Stimulated activated CD4-positive, alpha-beta T cell treated with anti-CD3 and anti-CD28 coated beads, Interleukin-12 subunit alpha, Interleukin-12 subunit beta, amount 100 ng/mL, for 4 hours (primary cell): ENCODE results near the gene TICAM1.
"Not testable (repeated sequence)": the region's sequence is repeated elsewhere in the genome, so short reads cannot be mapped to it uniquely, and the experiment has no call there.

Experiments used
- DNase-seq: peaks from one replicate; pipeline ENCODE4 v3.0.0-alpha.2; 2020

Gene TICAM1

DNA sequence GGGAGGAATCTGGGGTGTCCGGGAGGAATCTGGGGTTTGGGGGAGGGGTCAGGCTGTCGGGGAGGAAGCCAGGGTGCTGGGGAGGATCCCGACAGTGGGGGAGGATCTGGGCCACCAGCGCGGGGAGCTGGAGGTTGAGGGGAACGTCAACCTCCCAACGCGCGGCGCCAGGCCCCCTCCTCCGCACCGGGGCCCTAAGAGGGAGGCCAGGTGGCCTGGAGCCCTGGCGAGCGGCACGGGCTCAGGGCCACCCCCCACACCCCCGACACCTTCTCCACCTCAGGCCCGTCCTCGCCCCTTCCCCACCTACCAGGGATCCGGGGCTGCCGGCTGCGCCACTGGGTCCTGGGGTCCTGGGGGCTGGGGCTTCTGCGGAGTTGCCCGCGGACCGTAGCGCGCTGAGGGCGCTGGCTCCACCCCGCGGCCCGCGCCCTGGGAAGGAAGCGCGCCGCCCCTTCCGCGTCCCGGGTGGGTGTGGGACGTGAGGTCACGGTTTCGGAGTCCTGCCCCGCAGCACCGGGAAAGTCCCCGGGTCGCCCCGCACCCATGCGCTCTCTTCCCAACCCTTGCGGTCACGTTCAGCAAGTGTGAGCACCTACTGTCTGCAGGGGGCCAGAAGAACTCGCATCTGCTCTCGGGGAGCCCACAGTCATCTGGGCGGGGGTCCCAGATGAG, at the start of gene TICAM1:
Gene TICAM1, minus strand, starts transcription at position 409 of the 675 bp plus-strand sequence. CDS start 13,335 bp downstream, outside the sequence.
- DNase-seq, result peak; percentile 83

DNA sequence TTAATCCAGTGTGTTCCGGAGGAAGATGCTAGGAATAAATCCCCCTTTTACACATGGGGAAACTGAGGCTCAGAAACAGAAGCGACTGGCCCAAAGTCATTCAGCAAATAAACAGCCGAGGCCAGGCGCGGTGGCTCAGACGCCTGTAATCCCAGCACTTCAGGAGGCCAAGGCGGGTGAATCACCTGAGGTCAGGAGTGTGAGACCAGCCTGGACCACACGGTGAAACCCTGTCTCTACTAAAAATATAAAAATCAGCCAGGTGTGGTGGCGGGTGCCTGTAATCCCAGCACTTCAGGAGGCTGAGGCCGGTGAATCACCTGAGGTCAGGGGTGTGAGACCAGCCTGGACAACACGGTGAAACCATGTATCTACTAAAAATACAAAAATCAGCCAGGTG, 47.5 kb upstream of the TICAM1 start:
- no peak for DNase-seq

DNA sequence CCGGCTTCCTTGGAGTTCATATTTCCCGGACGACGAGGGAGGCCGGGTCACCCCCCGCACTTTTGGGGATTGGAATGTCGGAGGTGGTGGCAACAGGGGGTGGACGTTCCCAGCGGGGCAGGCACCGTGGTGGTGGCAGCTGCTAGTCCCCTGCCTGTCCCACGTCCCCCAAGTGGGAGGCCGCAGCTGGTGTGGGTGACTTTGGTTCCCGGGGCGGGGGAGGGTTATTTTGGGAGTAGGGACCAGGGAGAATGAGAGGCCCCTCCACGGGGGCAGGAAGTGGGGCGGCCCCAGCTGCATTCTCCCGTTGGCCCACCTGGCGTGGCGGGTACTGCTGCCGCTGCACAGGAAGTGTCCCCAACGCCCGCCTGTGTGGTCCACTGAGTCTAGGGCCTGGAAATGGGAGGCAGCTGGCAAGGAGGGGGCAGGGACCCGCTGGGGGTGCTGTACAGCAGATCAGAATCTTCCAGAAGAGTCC, 47.0 kb upstream of the TICAM1 start:
- no peak for DNase-seq

DNA sequence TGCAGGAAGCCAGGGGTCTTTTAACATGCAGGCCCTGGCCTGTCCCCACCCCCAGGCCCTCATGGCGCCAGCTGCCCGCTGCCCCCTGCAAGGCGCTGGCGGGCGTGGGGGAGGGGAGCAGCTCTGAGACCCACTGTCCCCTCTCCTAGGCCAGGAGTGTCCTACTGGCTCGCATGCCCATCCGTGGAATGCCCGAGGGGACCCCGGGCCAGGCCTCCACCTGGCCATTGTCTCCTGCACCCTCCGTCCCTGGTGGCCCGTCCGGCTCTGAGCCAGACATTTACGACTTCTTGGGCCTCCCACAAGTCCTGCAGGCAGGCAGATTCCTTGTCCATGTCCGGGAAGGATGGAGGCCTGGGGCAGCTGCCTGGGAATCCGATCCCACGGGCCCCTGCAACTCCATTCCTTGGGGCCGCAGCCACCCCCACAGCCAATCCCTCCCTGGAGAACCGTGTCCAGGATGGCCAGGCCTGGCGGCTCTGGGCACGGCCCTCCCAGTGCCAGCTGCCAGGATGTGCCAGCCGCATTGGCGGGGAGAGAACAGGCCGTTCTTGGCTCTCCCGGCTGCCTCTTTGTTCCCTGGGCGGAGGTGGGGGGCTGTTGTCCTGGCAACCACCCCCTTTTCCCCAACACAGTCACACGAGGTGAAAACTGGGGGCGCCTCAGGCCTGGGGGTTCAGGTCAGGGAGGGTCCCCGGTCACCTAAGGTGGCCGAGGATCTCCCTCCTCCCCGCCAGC, 46.4 kb upstream of the TICAM1 start:
- no peak for DNase-seq

DNA sequence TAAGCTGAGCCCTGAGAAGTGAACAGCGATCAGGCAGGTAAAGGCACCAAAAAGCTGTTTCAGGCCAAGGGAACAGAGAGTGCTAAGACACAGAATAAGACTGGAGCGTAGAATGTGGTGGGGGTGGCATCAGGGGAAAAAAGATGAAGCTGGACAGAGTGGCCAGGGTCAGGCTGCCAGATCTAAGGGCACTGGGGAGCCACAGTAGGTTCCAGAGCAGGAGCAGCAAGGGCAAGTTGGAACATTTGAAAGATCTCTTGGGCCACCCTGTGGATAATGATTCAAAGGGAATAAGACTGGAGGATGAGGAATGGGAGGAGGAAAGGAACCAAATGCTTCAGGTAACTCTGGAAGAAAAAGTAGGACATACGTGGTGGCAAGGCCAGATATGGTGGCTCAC, 42.4 kb upstream of the TICAM1 start:
- DNase-seq, result no peak

DNA sequence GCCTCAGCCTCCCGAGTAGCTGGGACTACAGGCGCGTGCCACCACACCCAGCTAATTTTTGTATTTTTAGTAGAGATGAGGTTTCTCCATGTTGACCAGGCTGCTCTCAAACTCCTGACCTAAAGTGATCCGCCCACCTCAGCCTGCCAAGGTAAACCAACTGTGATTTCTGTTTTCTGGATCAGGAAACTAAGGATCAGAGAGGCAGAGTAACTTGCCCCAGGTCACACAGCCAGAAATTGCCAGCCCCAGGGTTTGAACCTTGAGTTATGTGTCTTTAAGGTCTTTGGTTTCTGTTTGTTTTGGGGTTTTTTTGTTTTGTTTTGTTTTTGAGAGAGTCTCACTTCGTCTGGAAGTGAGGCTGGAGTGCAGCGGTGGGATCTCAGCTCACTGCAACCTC, 40.2 kb upstream of the TICAM1 start:
- DNase-seq, result no peak

DNA sequence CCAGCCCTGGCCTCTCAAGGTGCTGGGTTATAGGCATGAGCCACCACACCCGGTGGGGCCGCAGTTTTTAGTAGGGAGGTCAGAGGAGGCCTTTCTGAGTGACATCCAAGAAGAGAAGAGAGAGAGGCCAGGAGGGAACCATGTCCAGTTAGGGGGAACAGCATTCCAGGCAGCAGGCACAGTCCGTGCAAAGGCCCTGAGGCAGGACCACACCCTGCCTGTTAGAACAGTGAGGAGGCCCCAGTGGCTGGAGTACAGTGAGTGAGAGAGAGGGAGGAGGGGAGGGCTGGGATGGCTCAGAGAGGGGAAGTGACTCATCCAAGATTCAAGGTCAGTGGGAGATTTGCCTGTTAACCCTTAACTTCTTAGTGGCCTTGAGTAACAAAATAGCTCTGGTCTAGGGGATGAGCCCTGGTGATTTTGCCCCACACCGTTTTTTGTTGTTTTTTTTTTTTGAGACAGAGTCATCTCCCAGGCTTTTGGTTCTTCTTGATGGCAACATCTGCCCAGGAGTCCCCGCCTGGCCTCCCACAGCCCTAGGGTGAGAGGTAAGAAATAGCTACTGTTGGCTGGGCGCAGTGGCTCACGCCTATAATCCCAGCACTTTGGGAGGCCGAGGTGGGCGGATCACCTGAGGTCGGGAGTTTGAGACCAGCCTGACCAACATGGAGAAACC, 38.7 kb upstream of the TICAM1 start:
- peak; percentile 10 for DNase-seq

DNA sequence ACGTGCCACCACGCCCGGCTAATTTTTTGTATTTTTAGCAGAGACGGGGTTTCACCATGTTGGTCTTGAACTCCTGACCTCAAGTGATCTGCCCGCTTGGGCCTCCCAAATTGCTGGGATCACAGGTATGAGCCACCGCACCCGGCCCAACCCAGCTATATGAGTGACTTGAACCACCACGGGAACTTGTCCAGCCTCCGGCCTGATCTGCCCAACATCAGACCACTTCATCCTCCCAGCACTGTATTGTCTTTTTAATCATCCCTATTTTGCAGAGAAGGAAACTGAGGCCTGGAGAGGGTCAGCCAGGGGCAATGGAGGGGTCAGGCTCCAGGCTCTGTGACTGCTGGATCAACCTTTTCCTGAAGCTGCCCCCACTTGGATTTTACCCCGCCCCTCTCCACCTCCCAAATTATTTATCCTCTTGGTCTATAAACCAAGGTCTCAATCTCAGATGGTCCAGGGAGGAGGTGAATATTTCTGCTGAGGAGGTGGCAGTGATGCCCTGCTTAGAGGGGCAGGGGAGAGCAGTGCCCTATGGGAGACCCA, 36.8 kb upstream of the TICAM1 start:
- no peak for DNase-seq

DNA sequence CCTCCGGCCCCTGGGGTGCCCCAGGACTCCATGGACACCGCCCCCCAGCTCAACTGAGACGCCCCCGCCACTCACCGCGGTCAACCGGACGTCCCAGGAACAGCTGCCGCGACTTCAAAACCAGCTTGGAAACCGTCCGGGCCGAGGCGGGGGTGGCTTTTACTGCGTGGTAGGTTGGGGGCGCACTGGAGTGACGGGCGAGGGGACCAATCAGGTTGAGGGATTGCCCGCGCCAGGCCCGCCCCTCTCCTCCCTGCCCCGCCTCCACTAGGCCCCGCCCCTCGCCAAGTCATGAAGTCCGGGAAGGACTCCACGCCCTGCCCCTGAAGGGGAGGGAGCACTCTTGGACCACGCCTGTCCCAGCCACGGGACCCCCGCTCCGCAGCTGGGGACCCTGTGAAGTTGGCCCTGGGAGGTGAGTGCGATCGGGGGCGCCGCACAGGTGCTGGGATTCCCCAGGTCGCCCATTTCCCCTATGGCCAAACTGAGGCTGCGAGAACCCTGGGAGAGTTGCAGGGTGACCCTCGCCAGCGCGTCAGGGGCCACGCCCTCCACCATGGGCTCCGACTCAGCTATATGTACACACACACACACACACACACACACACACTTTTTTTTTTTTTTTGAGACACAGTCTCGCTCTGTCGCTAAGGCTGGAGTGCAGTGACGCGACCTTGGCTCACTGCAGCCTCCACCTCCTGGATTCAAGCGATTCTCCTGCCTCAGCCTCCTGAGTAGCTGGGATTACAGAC, 36.2 kb upstream of the TICAM1 start, which contains the start of gene PLIN3:
Gene PLIN3, minus strand, starts transcription at position 134 of the 752 bp plus-strand sequence. CDS start 6,273 bp downstream, outside the sequence.
- DNase-seq, result peak; percentile 95

DNA sequence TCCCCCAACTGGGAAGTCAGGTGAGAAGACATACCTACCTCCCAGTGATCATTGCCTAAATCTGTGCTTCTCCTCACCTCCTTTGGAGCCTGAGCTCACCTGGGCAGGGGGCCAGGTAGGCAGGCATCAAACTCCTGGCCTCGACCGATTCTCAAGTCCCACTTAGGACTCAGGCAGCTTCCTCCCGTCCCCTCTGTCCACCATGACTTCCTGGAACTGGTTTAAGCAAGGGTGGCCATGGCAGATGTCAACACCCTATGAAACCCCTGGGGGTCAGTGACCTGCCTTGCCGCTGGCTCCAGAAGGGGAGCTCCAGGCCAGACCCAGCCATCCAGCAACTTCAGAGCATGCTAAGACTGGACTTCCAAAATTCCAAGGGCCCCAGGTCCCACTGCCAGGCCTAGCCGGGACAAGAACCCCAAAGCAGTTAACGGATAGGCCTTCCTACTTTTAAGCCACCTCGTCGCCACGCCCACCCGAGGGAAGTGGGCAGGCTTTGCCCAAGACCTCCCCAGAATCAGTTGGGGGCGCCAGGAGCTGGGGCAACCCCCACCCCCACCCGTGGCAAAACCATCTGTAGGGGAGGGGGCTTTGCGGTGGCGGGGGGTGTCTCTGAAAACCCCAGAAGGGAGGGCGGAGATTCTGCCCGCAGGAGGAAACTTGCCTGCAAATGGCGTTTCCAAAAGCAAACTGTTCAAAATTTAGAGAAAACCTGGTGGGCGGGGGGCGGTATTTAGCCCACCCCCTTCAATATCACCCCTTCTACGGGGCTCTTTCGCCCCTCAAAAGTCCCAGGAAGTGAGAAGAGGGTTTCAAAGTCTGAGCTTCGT, 35.3 kb upstream of the TICAM1 start:
- DNase-seq, result peak; percentile 41

DNA sequence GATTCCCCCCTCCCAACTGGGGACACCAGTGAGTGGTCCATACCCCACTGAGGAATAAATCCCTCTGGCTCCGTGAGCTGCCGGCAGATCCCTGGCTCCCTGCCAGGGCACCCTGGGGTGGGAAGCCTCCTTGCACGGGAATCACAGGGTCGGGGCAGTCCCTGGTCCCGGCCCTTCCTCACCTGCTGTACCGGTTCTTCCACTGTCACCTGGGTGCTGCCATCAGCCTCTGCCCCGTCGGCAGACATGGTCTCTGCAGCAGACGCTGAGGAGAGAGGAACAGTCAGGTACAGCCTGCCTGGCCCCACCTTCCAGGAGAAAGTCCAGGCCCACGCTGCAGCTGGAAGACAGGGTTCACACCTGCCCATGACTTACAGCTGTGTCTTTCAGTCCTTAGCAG, 29.6 kb upstream of the TICAM1 start:
- DNase-seq, result no peak

DNA sequence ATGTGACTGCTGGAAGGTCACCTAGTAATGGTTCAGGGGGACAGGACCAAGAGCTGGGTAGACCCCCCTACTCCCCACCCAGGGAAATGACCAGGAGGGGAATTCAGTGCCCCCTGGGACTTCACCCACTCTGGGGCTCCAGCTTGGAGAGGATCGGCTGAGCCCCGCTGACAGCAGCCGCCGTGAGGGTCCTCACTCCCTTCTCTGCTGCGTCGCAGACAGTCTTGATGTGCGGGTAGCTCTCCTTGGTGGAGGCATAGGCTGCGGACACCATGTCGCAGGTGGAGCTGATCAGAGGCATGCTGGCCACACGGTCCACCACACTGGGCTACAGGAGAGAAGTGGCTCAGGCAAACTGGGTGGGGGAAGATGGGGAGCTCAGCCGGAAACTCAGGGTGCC, 28.2 kb upstream of the TICAM1 start:
- DNase-seq, result no peak

DNA sequence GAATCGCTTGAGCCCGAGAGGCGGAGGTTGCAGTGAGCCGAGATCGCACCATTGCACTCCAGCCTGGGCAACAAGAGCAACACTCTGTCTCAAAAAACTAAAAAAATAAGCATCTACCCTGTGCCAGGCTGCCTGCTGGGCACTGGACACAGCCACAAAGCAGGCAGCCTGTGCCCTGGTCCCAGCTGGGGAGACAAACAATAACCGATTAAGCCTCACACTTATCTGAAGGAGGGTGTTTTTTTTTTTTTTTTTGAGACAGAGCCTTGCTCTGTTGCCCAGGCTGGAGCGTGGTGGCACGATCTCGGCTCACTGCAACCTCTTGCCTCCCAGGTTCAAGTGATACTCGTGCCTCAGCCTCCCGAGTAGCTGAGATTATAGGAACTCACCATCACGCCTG, 25.0 kb upstream of the TICAM1 start:
- not testable (repeated sequence) for DNase-seq

DNA sequence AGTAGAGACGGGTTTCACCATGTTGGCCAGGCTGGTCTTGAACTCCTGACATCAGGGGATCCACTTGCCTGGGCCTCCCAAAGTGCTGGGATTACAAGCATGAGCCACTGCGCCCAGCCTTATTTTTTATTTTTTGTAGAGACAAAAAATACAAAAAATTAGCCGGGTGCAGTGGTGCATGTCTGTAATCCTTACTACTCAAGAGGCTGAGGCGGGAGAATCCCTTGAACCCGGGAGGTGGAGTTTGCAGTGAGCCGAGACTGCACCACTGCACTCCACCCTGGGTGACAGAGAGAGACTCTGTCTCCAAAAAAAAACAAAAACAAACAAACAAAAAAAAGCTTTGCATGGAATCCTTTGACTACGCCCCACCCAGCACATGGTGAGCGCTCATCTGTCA, 22.0 kb upstream of the TICAM1 start:
- DNase-seq, result not testable (repeated sequence)

DNA sequence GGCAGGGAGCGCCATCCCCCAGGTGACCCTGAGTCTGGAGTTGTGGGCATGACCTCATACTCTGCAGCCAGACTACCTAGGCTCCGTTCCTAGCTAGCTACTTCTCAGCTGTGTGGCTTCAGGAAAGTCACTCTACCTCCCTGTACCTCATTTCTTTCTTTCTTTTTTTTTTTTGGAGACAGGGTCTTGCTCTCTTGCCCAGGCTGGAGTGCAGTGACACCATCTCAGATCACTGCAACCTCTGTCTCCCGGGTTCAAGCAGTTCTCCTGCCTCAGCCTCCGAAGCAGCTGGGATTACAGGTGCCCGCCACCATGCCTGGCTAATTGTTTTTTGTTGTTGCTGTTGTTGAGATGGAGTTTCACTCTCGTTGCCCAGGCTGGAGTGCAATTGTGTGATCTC, 21.0 kb upstream of the TICAM1 start:
- DNase-seq, result no peak

DNA sequence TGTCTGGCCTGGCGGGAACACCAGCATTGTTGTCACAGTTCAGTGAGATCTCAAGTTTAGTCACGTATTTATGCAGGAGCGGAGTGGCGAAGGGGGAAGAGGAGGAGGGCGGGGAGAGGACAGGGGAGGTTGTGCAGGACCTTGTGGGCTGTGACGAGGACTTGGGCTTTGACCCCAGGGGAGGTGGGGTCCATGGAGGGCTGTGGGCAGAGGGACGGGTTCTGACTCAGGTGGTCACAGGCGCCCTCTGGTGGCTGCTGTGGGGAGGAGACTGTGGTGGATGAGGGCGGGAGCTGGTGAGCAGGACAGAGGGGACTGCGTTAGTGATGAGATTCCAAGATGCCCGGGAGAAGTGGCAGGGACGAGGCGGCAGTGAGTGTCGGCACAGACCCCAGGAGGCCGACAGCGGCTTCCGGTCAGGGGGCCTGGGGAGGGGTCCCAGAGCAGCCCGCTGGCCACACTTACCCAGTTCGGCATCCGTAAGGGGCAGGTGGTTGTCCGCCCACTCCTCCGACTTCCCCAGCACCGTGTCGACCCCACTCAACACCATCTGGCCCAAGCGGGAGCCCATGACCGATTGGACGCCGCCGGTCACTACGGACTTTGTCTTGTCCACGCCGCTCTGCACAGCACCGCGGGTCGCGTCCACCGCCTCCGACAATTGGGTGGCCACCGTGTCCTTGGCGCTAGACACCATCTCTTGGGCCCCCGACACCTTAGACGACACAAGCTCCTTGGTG, 20.2 kb upstream of the TICAM1 start:
- peak; percentile 76 for DNase-seq

DNA sequence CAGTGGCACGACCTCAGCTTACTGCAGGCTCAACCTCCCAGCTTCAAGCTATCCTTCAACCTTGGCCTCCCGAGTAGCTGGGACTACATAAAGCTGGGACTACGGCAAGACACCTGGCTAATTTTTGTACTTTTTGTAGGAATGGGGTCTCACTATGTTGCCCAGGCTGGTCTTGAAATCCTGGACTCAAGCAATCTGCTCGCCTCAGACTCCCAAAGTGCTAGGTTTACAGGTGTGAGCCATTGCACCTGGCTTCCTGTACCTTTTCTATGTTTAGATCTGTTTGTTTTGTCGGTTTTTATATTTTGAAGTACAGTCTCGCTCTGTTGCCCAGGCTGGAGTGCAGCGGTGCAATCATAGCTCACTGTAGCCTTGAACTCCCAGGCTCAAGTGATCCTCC, 17.5 kb upstream of the TICAM1 start:
- no peak for DNase-seq

DNA sequence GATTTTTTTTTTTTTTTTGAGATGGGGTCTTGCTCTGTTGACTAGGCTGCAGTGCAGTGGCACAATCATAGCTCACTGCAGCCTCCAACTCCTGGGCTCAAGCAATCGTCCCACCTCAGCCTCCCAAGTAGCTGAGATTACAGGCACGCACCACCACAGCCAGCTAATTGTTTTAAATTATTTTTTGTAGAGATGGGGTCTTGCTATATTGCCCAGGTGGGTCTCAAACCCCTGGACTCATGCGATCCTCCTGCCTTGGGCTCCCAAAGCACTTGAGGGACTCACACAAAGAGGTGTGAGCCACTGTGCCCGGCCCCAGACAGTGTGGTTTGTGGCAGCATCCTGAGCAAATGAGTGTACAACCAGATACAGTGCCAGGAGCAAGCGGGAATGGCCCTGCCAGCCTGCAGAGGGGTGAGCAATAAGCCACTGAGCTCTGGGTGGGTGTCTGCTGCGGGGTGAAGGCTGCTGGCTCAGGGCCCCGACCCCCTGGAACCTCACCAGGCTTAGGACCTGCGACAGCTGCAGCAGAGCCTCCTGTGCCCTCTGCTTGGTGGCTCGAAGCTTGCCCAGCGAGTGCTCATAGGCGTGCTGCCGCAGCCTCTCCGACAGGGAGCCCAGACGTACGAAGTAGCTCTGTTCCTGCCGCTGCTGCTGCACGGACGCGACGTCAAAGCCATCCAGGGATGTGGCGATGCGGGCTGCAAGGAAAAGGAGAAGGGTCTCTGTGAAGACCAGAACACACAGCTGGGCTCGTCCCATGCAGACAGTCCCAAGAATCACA, 15.9 kb upstream of the TICAM1 start:
- no peak for DNase-seq

DNA sequence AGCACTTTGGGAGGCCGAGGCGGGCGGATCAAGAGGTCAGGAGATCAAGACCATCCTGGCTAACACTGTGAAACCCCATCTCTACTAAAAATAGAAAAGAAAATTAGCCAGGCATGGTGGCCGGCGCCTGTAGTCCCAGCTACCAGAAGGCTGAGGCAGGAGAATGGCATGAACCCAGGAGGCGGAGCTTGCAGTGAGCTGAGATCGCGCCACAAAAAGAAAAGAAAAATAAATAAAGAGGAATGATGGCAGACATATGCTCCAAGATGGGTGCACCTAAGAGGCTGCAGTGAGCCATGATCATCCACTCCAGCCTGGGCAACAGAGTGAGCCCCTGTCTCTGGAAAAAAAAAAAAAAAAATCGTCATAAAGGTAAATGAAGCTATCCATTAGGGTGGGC, 14.5 kb upstream of the TICAM1 start:
- DNase-seq, result not testable (repeated sequence)
